BJ (cell line): ENCODE results near the gene ARHGAP18. TPM values are rescaled to one million over a fixed set of nuclear protein-coding genes. Genes with fewer than 3 reads are reported as not detected.
A peak's percentile ranks its signal among the peaks of the same experiment; 100 is the strongest.

ENCODE experiments used
- CTCF ChIA-PET: fragments of 350-600 bp; formaldehyde crosslinking; extraction: SDS; loops from one replicate; lab custom pipeline; 2021; ENCODE audit warnings: antibody characterized with exemption, inconsistent platforms; lab: Yijun Ruan, JAX
- POLR2A ChIA-PET: fragments of 300-600 bp; sonication (Branson Sonifier 250); formaldehyde crosslinking; extraction: SDS; loops from one replicate; lab custom pipeline; 2021; ENCODE audit warnings: antibody characterized with exemption; lab: Charles Lee
- DNase-seq: peaks from one replicate; pipeline ENCODE4 v3.0.0-alpha.2; 2011; ENCODE audit warnings: low read depth
- H3K27me3 ChIP-seq: 2 replicates; pipeline ENCODE4 v1.6.0; 2011; ENCODE audit warnings: low read length; ENCODE audit not compliant: control insufficient read depth, insufficient read depth
- H3K36me3 ChIP-seq: 2 replicates; pipeline ENCODE4 v1.5.1; 2011; ENCODE audit warnings: low read length; ENCODE audit not compliant: control insufficient read depth, insufficient read depth
- H3K4me3 ChIP-seq: 2 replicates; pipeline ENCODE4 v1.5.1; 2011; ENCODE audit warnings: low read depth, mild to moderate bottlenecking, control low read depth, low read length
- polyA plus RNA-seq: library from polyadenylated mRNA; depleted of rRNA; stranded (reverse); fragments of >200 nt; gene quantifications from 2 replicates; pipeline ENCODE4 v1.2.3, GENCODE V29; 2011
- TF ChIP-seq, protein P1 (sequence below): IDR thresholded peaks from 2 replicates; pipeline ENCODE4 v1.5.1; 2011; ENCODE audit warnings: low read depth, mild to moderate bottlenecking, control low read depth, inconsistent platforms, low read length, moderate library complexity; ENCODE audit not compliant: insufficient read depth

ARHGAP18 gene
- polyA plus RNA-seq, 1 experiment, result 9.8 TPM

GRCh38 chr6:129592516-129593232, 117.3 kb downstream of the ARHGAP18 start:
- TF ChIP-seq, protein P1, sequence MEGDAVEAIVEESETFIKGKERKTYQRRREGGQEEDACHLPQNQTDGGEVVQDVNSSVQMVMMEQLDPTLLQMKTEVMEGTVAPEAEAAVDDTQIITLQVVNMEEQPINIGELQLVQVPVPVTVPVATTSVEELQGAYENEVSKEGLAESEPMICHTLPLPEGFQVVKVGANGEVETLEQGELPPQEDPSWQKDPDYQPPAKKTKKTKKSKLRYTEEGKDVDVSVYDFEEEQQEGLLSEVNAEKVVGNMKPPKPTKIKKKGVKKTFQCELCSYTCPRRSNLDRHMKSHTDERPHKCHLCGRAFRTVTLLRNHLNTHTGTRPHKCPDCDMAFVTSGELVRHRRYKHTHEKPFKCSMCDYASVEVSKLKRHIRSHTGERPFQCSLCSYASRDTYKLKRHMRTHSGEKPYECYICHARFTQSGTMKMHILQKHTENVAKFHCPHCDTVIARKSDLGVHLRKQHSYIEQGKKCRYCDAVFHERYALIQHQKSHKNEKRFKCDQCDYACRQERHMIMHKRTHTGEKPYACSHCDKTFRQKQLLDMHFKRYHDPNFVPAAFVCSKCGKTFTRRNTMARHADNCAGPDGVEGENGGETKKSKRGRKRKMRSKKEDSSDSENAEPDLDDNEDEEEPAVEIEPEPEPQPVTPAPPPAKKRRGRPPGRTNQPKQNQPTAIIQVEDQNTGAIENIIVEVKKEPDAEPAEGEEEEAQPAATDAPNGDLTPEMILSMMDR, result no peak
- ChIA-PET POLR2A (no interaction called here), CTCF (interaction anchor here (0.6 to 1.6 kb wide), 4 partner anchors 11 to 290 kb away, joined by 3 to 6 read pairs (median 4); no protein-coding TSS in a partner anchor)
- H3K27me3 ChIP-seq, result no peaks in the 10 kb centered on the region
- DNase-seq, result no peak
- no peaks in the 10 kb centered on the region for H3K36me3 ChIP-seq
- H3K4me3 ChIP-seq, result no peak overlapping the region

DNA sequence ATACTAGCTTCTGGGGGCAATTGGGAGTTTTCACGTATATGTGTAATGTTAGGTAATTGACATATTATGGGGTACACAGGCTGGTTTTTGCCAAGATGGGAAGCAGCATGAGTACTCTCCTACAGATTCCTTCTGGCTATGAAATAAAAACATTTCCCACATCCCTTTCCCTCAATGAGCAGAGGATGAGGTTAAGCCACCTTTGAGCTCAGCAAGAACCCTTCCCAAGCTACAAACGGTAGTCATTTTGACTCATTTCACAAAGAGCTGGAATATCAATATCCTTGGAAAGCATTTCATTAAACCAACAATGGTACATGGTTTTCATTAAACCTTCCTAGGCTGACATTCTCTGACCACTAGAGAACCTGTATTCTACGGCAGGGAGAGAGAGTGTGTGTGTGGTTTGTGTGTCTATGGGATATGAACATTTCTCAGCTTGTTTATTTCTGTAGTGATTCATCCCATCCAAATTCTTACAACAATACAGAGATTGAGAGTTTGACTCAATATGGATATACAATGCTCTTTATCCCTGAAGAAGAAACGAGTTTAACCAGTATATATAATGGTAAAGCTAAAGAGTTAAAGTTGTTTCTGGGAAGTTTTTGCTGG, 119.5 kb downstream of the ARHGAP18 start:
- Histone ChIP-seq H3K4me3 (no peak overlapping the region), H3K27me3 (no peaks in the 10 kb centered on the region), H3K36me3 (no peaks in the 10 kb centered on the region)
- ChIA-PET POLR2A (no interaction called here), CTCF (interaction anchor here (0.6 to 1.5 kb wide), 7 partner anchors 9 to 431 kb away, joined by 3 to 6 read pairs (median 5); no protein-coding TSS in a partner anchor)
- DNase-seq, result peak; percentile 68
- TF ChIP-seq, protein P1, result no peak

- H3K4me3 ChIP-seq, result no peak overlapping the region
- DNase-seq, result no peak
- H3K27me3 ChIP-seq, result no peaks in the 10 kb centered on the region
- CTCF ChIA-PET, result interaction anchor here (1.1 kb wide), 1 partner anchor 88 kb away, joined by 3 read pairs; no protein-coding TSS in a partner anchor
- TF ChIP-seq, protein P1, result no peak
- POLR2A ChIA-PET, result no interaction called here
- H3K36me3 ChIP-seq, result peaks cover 2% of the 10 kb centered on the region; the same call in 1 of the 2 replicates
Measured at GRCh38 chr6:129586815-129587214, 123.2 kb downstream of the ARHGAP18 start.

DNA sequence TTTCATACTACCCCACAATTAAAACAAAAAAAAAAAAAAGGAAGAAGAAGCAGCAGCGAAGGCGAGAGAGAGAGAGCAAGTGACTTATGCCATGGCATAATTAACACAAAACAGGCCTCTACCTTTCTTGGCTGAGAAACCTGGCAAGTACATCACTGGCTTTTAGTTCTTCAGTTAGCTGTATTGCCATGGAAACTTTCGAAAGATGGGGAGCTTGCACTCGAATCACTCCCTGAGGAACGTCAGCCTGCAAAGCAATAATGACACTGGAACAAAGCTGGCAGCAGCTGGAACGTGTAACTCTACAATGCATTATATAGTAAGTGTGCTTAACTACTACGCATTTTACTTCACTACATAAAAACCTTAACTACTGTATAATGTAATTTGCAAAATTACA, 126.1 kb downstream of the ARHGAP18 start:
- TF ChIP-seq, protein P1, result no peak
- H3K27me3 ChIP-seq, result no peaks in the 10 kb centered on the region
- H3K36me3 ChIP-seq, result peaks cover 2% of the 10 kb centered on the region; the same call in 1 of the 2 replicates
- CTCF ChIA-PET, result interaction anchor here (0.5 kb wide), 1 partner anchor 894 kb away, joined by 3 read pairs; no protein-coding TSS in a partner anchor
- no peak for DNase-seq
- no peak overlapping the region for H3K4me3 ChIP-seq
- POLR2A ChIA-PET, result no interaction called here

- H3K27me3 ChIP-seq, result no peaks in the 10 kb centered on the region
- CTCF ChIA-PET, result interaction anchor here (0.5 to 1.6 kb wide), 6 partner anchors 12 to 172 kb away, joined by 3 to 5 read pairs (median 4); no protein-coding TSS in a partner anchor
- no peak overlapping the region for H3K4me3 ChIP-seq
- TF ChIP-seq, protein P1, result no peak
- H3K36me3 ChIP-seq, result peaks cover 2% of the 10 kb centered on the region; the same call in 1 of the 2 replicates
- POLR2A ChIA-PET, result no interaction called here
- DNase-seq, result no peak
Measured at GRCh38 chr6:129578315-129578714, 131.7 kb downstream of the ARHGAP18 start.
